Astrocyte (in vitro differentiated cells and primary cell): ENCODE results near the gene TTC7B. TPM values are rescaled to one million over a fixed set of nuclear protein-coding genes. Genes with fewer than 3 reads are reported as not detected.

Experiments used
- DNase-seq: peaks from one replicate; pipeline ENCODE4 v3.0.0-alpha.2; 2010; ENCODE audit warnings: low read depth
- FAIRE-seq: peaks from 2 replicates; lab custom pipeline; 2011; peaks lifted over from hg19 to GRCh38; lab: Jason Lieb, UNC
- H2AFZ ChIP-seq: 2 replicates; pipeline ENCODE4 v1.6.0; 2012; ENCODE audit warnings: low read depth, low read length, inconsistent platforms
- H3K27ac ChIP-seq: 2 replicates; pipeline ENCODE4 v1.5.1; 2011; ENCODE audit warnings: low read depth, low read length, inconsistent platforms
- H3K27me3 ChIP-seq: 2 replicates; pipeline ENCODE4 v1.6.0; 2011; ENCODE audit warnings: low read length, inconsistent platforms; ENCODE audit not compliant: insufficient read depth
- H3K36me3 ChIP-seq: 2 replicates; pipeline ENCODE4 v1.5.1; 2011; ENCODE audit warnings: low read length, inconsistent platforms; ENCODE audit not compliant: insufficient read depth
- H3K4me1 ChIP-seq: 2 replicates; pipeline ENCODE4 v1.5.1; 2011; ENCODE audit warnings: low read length, inconsistent platforms; ENCODE audit not compliant: insufficient read depth
- H3K4me2 ChIP-seq: 2 replicates; pipeline ENCODE4 v1.6.0; 2012; ENCODE audit warnings: low read length, inconsistent platforms
- H3K4me3 ChIP-seq: 2 replicates; pipeline ENCODE4 v1.5.1; 2011; ENCODE audit warnings: low read depth, mild to moderate bottlenecking, low read length, inconsistent platforms; ENCODE audit not compliant: insufficient read depth
- H3K79me2 ChIP-seq: 2 replicates; pipeline ENCODE4 v1.6.0; 2012; ENCODE audit warnings: mild to moderate bottlenecking, low read length, inconsistent platforms; ENCODE audit not compliant: insufficient read depth
- H3K9ac ChIP-seq: 2 replicates; pipeline ENCODE4 v1.6.0; 2012; ENCODE audit warnings: mild to moderate bottlenecking, low read length, inconsistent platforms
- H3K9me3 ChIP-seq: 2 replicates; pipeline ENCODE4 v1.5.1; 2012; ENCODE audit warnings: low read depth, mild to moderate bottlenecking, low read length, inconsistent platforms; ENCODE audit not compliant: insufficient read depth
- H4K20me1 ChIP-seq: 2 replicates; pipeline ENCODE4 v1.6.0; 2012; ENCODE audit warnings: low read length, inconsistent platforms; ENCODE audit not compliant: insufficient read depth
- H3K27ac Mint-ChIP-seq: one replicate; pipeline ENCODE4 v1.8.0; 2021; ENCODE audit warnings: mild to moderate bottlenecking, mixed read lengths; ENCODE audit not compliant: unreplicated experiment
- H3K27me3 Mint-ChIP-seq: one replicate; pipeline ENCODE4 v1.8.0; 2021; ENCODE audit warnings: low read depth, mixed read lengths; ENCODE audit not compliant: unreplicated experiment
- H3K36me3 Mint-ChIP-seq: one replicate; pipeline ENCODE4 v1.8.0; 2021; ENCODE audit warnings: low read depth, mixed read lengths; ENCODE audit not compliant: unreplicated experiment
- H3K4me1 Mint-ChIP-seq: one replicate; pipeline ENCODE4 v1.8.0; 2021; ENCODE audit warnings: low read depth, mixed read lengths; ENCODE audit not compliant: unreplicated experiment
- H3K4me3 Mint-ChIP-seq: one replicate; pipeline ENCODE4 v1.8.0; 2021; ENCODE audit warnings: mild to moderate bottlenecking, moderate library complexity, mixed read lengths; ENCODE audit not compliant: unreplicated experiment
- H3K9me3 Mint-ChIP-seq: one replicate; pipeline ENCODE4 v1.8.0; 2021; ENCODE audit warnings: mild to moderate bottlenecking, mixed read lengths; ENCODE audit not compliant: unreplicated experiment
- CTCF ChIP-seq: IDR thresholded peaks from 2 replicates; pipeline ENCODE4 v1.5.1; 2011; ENCODE audit warnings: low read depth, mild to moderate bottlenecking, inconsistent platforms, low read length, moderate library complexity; ENCODE audit not compliant: insufficient read depth
- EZH2 ChIP-seq: IDR thresholded peaks from 2 replicates; pipeline ENCODE4 v1.6.1; 2012; ENCODE audit warnings: mild to moderate bottlenecking, low read length, inconsistent platforms; ENCODE audit not compliant: insufficient read depth
- total RNA-seq: library from RNA; stranded (reverse); gene quantifications from 2 replicates; pipeline ENCODE4 v1.2.1, GENCODE V29; 2021

The TTC7B gene
- total RNA-seq, 1 donor from 2014 or later, result 42.1 TPM

- H3K9me3 ChIP-seq, result no peaks in the 10 kb centered on the region
- DNase-seq (no peak), FAIRE-seq (no peak)
- H3K27ac Mint-ChIP-seq, result no peak overlapping the region
- H3K4me3 ChIP-seq, result no peak overlapping the region
- H3K4me1 Mint-ChIP-seq, result peaks cover 11% of the 10 kb centered on the region
- no peaks in the 10 kb centered on the region for H3K79me2 ChIP-seq
- H2AFZ ChIP-seq, result no peak overlapping the region
- no peak for TF ChIP-seq EZH2
- no peak for TF ChIP-seq CTCF
- H3K27me3 ChIP-seq, result no peaks in the 10 kb centered on the region
- no peak overlapping the region for H3K27ac ChIP-seq
- no peak overlapping the region for H3K9ac ChIP-seq
- peaks cover 17% of the 10 kb centered on the region for H3K4me1 ChIP-seq
- H3K36me3 ChIP-seq, result no peaks in the 10 kb centered on the region
- no peaks in the 10 kb centered on the region for H3K9me3 Mint-ChIP-seq
- no peak overlapping the region for H3K4me3 Mint-ChIP-seq
- peaks cover 7% of the 10 kb centered on the region for H4K20me1 ChIP-seq
- H3K27me3 Mint-ChIP-seq, result peaks cover 8% of the 10 kb centered on the region
- H3K4me2 ChIP-seq, result no peak overlapping the region
- no peaks in the 10 kb centered on the region for H3K36me3 Mint-ChIP-seq
Measured at GRCh38 chr14:90551733-90552464, 264.3 kb downstream of the TTC7B start.

GRCh38 chr14:90551070-90551704, 265.0 kb downstream of the TTC7B start:
- FAIRE-seq, result no peak

More at GRCh38 chr14:90551070-90551704, 265.0 kb downstream of the TTC7B start:
- Mint-ChIP-seq H3K36me3 (no peaks in the 10 kb centered on the region), H3K4me1 (peaks cover 11% of the 10 kb centered on the region), H3K27ac (no peak overlapping the region), H3K9me3 (no peaks in the 10 kb centered on the region), H3K27me3 (peaks cover 11% of the 10 kb centered on the region), H3K4me3 (no peak overlapping the region)
- Histone ChIP-seq H3K27me3 (no peaks in the 10 kb centered on the region), H4K20me1 (peaks cover 4% of the 10 kb centered on the region), H3K79me2 (no peaks in the 10 kb centered on the region), H3K9ac (no peak overlapping the region), H3K4me2 (peak overlapping the region; percentile 8), H3K27ac (no peak overlapping the region), H3K4me3 (no peak overlapping the region), H3K4me1 (peaks cover 16% of the 10 kb centered on the region), H3K9me3 (no peaks in the 10 kb centered on the region), H2AFZ (no peak overlapping the region), H3K36me3 (no peaks in the 10 kb centered on the region)
- DNase-seq, result peak; percentile 56
- TF ChIP-seq CTCF (no peak), EZH2 (no peak)
